C4-2B (cell line): ENCODE results near the gene SORCS2.

ENCODE experiments used
- ZFX ChIP-seq: fragments of 450-650 bp; IDR thresholded peaks from 2 replicates; pipeline ENCODE4 v1.6.1; 2017
- TF ChIP-seq, protein P1 (sequence below): fragments of 450-650 bp; conservative IDR thresholded peaks from 2 replicates; pipeline ENCODE4 v1.5.1; 2017; ENCODE audit warnings: mild to moderate bottlenecking

DNA sequence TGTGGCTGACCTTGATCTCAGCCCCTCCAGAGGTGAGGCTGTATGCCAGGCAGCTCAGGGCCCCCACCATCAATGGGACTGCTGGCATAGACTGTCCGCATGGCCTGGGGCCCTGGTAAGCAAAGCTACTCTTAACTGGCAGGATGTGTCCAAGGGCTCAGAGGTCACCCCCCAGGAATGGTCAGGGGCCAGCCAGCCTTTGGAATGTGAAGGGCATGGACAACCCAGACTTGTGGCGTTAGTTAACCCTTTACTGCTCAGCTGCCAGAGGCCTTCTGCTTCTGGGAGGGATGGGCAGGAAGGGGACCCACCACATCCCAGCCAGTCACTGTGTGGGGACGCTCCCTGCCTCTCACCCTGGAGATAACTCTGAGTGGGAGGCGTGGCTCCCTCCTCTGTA, 322.5 kb downstream of the SORCS2 start:
- TF ChIP-seq, protein P1, sequence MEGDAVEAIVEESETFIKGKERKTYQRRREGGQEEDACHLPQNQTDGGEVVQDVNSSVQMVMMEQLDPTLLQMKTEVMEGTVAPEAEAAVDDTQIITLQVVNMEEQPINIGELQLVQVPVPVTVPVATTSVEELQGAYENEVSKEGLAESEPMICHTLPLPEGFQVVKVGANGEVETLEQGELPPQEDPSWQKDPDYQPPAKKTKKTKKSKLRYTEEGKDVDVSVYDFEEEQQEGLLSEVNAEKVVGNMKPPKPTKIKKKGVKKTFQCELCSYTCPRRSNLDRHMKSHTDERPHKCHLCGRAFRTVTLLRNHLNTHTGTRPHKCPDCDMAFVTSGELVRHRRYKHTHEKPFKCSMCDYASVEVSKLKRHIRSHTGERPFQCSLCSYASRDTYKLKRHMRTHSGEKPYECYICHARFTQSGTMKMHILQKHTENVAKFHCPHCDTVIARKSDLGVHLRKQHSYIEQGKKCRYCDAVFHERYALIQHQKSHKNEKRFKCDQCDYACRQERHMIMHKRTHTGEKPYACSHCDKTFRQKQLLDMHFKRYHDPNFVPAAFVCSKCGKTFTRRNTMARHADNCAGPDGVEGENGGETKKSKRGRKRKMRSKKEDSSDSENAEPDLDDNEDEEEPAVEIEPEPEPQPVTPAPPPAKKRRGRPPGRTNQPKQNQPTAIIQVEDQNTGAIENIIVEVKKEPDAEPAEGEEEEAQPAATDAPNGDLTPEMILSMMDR: no peak
- TF ChIP-seq ZFX: no peak
